ENCODE results near the gene BEGAIN.

The BEGAIN gene

DNA sequence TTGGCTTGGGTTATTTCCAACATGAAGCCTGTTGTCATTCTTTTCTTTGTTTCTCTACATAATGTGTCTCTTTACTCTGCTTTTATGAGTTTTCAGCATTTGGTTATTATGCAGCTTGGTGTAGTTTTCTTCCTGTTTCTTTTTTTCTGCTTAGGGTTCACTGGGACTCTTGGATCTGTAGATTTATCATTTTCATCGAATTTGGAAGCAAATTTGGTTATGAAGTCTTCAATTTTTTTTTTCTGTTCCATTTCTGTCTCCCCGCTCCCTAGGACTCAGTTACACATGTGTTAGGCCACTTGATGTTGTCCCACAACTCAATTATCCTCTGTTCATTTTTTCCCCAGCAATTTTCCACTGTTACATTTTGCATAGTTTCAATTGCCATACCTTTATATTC, 13.8 kb upstream of the BEGAIN start:
- DNase-seq (ENCODE audit: low spot score) = no peak

DNA sequence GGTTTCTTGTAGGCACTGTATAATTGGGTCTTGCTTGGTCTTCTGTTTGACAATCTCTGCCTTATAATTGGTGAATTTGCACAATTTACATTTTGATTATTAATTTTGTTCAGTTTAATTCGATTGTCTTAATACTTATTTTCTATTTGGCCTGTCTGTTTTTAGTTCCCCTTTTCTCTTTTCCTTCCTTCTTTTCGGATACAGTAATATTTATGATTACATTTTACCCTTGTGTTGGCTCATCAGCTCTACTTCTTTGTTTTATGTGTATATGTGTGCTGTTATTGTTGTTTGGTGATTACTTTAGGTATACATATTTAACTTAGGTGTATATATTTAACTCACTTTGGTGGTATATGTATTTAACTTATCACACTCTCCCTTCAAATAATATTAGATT, 12.8 kb upstream of the BEGAIN start:
- no peak for DNase-seq (ENCODE audit: low spot score)

DNA sequence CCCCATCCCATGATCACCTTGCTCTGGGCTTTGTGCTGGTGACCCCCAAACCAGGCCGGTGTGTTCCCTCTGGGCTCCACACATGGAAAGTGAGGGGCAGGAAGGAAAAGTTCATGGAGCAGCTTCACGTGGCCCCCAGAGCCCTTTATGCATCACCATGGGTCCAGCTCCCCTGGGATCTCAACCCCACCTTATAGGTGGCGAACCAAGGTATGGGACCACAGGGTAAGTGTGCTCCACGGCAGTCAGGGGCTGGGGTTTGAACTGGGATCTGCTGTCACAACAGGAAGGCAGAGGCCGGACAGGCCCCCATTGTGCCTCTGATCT, 7.4 kb upstream of the BEGAIN start:
- no peak for DNase-seq (ENCODE audit: low spot score)

DNA sequence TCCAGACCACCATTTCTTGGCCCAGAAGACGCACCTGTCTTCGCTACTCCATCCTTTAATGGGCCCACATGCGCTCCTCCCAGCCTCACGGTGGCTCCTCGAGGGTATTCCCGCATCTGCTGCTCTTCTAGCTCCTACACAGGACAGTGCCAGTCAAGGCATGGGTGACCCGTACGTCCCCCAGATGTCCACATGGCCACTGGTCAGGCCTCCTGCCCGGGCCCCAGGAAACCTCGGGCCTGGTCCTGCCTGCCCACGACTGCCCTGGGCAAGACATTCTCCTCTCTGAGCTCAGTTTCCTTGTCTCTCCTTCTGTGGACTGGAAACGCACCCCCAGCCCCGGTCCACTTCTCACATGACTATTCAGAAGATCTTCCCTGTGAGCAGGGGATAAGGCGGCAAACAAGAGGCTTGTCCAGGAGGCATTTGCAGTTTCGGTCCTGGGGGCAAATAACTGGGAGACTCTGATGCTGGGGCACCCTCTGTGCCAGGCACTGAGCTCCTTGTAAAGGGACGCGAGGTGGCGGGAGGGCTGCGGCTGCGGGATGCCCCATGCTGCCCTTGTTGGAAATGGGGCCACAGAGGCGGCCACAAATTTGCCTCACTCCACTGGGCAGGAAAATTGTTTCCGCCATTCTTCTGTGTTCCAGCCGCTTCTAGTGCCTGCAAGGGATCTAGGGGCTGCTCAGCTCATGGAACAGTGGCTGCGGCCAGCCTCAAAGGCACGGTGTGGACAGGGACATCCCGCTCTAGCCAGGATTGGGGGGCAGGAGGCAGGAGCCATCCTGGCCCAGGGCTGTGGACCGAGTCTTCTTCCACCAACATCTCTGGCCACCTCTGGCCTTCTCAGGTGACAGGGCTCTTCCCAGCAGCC, 6.8 kb upstream of the BEGAIN start:
- DNase-seq (ENCODE audit: low spot score) = no peak

DNA sequence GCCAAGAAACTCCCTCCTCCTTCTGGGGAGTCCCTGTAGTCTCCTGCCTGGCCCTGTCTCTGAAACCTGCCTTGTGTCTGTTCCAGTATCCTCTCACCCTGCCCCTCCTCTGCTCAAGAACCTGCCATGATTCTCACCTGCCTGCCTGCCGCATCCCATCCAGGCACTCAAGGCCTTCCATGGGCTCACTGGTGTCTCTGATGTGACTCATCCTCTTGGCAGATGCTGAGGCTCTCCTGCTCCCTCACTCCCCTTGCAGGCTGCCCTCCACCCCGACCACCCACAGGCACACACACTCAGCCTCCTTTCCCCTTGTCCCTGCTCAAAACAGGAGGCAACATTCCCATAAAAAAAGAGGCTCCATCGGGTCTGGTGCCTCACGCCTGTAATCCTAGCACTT, 5.8 kb upstream of the BEGAIN start:
- no peak for DNase-seq (ENCODE audit: low spot score)

DNA sequence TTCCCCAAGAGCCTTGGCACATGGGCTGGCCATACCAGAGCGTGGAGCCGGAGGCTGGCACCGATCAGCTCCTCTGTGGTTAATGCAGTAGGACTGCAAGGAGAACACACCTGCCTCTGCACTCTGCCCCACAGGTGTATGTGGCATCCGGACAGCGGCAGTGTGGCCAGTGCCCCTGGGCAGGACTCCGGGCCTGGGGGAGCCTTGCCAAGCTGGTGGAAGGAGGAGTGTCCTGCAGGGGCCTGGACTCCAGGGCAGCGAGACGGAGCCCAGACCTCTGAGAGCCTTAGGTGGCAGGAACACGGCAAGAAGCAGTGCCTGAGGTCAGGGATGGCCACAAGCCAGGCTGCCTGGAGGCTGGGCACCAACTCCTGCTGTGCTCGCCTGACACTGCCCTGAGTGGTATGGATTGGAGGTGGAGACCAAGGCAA, 5.3 kb upstream of the BEGAIN start:
- DNase-seq (ENCODE audit: low spot score) = no peak

DNA sequence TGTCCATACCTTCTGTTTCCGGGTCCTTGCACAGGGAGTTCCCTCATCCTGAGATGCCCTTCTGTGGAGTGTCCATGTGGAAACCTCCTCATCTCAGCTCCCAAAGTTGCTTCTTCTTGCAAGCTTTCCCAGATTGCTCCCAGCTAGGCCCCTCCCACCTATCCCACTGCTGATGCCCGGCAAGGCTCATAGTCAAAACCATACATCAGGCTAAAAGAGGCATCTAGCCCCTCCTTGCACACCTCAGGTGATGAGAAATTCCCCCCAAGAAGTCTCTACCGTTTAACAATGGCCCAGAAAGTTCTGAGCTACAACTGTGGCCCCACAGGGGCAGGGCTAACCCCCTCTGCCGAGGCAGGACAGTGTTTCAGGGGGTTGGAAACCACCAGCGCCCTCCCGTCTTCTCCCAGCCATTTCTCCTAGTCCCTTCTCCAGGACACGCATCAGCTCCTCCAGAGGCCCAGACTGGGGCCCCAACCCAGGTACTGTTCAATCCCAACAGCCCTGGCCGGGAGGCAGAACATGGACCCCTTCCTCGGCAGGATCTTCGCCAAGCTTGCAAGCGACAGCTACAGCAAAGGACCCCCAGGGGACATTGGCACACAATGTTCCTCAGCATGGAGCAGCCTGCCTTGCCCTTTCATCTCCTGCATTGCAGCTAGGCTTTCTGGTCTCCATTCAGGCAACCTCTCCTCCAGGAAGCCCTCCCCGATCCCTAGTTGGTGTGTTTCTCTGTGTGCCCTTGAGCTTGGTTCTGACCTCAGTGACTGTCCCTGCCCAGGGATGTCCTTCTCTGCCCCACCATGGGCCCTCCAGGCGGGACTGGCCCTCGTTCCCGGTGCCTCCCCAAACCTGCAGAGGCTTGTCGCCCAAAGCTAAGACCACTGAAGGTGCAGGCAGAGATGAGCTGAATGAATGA, 4.5 kb upstream of the BEGAIN start:
- no peak for DNase-seq (ENCODE audit: low spot score)

DNA sequence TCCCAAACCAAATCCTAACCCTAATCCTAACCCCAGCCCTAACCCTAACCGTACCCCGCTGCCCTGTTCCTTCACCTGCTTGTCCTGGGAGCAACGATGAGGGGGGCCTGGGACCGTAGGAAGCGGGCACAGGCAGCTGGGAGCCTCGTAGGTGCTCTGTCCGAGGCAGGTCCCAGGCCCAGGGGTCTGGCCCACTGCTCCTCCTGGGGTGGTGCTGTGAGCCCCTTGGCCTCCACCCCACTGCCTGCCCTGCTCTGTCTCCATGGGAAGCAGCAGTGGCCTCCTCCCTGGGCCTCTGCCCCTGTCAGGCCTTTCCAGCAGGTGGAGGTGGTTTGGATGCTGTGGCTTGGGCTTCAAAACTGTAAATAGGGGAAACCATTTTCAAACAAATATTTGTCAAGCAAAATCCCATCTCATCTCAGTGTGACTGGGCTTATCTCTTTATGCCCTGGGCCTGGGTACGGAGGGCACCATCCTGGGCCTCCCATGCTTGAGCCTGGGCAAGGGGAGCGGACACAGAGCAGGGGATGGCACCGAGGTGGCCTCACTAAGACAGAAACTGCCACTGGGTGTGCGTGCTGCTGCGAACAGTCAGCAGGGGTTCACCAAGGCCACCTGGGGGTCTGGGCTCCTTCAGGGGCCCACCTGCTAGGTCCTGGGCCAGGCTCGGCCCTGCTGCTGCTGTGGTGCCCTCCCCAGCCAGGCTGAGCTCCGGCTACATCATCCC, 3.7 kb upstream of the BEGAIN start:
- DNase-seq (ENCODE audit: low spot score) = no peak

DNA sequence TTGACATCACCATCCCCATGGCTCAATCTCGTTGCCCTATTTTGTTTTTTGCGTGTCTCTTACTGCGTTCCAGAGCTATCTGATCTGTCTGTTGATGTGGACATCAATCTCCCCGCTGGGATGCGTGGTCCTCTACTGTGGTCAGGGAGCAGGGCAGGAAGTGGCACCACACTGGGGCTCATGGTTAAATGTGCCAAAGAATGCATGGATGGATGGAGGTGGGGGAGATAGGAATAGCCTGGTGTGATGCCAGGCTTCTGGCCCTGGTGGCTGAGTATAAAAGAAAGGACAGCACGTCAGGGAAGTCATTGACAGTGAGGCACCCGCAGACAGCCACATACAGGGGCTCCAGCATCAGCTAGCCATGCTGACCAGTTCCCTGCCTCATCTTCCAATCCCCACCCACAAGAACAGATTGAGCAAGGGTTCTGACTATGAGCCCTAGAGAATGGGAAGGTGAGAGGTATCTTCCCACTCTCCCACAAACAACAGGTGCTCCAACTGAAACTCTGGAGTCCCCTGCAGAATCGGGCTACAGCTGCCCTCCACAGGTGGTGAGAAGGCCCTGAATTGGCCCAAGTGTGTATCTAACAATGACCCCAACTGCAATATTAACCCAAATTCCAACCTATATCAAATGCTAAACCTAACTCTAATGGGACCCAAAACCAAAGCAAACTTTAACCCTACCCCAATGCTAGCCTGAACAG, 2.7 kb upstream of the BEGAIN start:
- no peak for DNase-seq (ENCODE audit: low spot score)

DNA sequence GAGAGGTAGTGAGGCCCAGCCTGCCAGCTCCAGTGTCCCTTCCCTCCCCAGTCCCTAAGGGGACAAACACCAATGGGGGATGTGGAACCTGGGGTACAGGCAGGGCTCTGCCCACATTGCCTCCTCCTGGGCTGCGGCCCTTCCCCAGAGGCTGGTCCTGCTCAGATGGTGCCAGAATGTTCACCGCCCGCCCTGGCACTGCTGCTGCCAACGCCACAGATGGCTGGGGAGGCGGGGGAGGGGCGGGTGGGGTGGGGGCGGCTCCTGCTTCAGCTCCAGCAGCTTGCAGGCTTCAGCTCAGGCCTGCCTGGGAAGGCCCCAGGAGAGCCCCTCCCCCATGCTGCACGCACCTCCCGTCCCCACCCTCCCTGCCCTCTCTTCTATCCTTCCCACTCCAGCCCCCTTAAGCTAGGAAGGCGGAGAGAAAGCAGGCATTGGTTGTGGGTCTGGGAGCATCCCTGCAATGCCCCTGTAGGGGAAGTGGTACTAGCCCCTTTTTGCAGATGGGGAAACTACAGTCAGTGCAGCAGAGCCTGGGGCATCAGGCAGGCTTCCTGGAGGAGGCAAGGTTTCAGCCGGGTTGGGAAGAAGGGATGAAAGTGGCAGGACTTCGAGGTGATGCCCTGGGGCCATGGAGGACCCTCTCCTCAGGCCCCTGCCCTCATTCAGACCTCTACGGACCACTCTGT, 2.0 kb upstream of the BEGAIN start:
- no peak for DNase-seq (ENCODE audit: low spot score)

DNA sequence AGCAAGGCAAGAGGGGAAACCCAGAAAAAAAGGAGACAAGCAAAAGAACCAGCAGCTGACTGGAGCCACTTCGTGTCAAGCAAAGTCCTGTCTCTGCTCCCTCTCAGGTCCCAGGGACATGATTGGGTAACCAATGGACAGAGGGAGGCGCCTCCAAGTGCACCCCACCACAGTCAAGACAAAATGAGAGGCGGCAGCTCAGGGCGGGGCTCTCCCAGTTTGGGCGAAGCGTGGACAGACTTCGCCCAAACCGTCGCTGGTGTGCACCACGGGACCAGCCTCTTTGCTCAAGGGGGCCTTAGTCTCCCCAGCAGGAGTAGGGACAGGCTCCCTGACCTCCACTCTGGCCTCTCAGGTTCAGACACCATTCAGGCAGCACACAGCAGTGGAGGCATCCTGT, 1.5 kb upstream of the BEGAIN start:
- no peak for DNase-seq (ENCODE audit: low spot score)

DNA sequence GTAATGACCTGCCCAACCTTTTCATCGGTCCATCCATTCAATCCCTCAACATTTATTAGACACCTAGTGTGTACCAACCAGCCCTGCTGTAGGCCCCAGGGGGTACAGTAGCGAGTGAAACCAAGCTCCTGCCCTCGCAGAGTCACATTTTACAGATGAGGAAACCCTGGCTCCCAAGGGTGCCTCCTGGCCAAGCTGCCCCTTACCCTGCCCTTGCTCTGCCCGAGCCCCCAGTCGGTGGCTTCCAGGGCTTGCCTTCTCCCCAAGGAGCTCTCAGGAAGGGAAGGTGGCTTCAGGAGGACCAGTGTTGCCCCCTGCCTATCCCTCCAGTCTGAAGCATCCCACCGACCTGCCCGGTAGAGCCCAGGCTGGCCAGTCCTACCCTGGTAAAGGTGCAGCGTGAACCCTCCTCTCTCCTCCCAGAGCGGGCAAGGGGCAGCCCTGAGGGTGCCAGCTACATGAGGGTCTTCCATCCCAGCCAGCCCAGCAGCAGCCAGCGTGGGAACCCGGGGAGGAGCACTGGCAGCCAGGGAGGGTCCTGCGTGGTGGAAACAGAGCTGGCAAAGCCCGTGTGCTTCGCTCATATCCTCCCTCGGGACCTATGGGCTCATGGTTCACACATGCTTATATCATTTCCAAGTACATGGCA, 670 bp upstream of the BEGAIN start:
- DNase-seq (ENCODE audit: low spot score) = no peak

DNA sequence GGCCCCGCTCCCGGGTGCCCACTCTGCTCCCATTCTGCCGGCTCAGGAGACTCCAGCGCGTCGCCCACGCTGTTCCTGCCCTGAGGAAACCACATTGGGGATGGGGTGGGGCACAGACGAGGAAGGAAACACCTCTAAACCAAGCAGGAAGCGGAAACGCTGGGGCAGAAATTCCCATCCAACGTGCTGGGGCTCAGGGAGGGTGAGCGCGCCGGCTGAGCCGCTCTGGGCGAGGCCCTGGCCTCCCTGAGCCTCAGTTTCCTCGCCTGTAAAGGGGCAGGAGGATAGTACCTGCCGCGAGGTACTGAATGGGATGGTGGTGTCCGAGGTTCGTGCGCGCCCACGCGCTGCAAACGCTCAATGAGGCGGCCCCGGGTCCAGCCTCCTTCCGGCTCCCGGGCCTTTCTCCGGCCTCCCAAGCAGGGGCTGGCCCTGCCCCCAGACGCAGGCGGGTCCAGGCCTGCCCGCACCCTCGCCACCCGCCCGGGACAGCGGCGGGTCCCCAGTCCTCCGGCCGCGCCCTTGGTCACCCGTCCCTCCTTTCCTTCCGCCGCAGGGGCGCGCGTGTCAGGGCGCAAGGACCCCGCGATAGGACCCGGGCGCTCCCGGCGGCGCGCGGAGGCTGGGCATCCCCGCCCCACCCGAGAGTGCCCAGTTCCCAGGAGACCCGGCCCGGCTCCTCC, 673 bp downstream of the BEGAIN start:
- DNase-seq (ENCODE audit: low spot score) = peak; percentile 56

DNA sequence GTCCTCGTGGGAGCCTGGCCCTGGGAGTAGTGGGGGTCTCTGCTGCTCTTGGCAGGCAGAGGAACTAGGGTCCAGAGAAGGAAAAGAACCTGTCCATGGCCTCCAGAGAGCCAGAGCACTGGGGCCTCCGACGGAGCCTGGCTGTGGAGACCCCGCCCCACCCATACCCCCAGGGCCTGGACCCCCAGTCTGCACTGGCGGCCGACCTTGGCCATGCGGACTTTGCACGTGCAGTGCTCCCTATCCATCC, 1.1 kb downstream of the BEGAIN start:
- no peak for DNase-seq (ENCODE audit: low spot score)

DNA sequence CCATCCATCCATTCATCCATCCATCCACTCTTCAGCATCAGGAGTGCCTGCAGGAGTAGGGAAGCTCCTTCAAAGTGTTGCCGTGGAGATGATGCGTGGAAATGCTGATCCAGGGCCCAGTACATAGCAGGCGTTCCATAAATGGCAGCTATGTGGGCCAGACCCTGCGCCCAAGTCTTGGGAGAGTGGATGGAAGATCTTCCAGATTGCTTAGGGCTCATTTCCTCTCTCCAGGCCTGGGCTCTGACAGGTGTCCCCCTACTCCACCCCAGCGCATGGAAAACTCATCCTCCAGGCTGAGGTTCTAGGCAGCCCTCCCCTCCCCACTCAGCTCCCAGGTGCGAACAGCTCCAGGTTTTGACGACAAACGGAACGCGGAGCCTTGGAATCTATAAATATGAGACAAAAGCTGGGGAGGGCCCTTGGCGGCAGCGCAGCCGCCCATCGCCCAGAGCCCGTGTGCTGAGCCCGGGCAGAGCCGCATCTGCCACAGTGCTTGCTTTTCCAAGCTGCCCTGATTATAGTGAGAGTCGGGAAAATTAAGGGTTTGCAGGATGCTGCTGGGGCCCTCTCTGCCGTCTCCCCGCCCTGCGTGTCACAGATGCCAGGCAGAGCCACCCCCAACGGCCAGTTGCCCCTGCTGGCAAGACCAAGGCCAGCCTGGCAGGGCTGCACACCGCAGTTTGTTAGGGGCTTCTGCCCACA, 1.6 kb downstream of the BEGAIN start:
- DNase-seq (ENCODE audit: low spot score) = no peak

DNA sequence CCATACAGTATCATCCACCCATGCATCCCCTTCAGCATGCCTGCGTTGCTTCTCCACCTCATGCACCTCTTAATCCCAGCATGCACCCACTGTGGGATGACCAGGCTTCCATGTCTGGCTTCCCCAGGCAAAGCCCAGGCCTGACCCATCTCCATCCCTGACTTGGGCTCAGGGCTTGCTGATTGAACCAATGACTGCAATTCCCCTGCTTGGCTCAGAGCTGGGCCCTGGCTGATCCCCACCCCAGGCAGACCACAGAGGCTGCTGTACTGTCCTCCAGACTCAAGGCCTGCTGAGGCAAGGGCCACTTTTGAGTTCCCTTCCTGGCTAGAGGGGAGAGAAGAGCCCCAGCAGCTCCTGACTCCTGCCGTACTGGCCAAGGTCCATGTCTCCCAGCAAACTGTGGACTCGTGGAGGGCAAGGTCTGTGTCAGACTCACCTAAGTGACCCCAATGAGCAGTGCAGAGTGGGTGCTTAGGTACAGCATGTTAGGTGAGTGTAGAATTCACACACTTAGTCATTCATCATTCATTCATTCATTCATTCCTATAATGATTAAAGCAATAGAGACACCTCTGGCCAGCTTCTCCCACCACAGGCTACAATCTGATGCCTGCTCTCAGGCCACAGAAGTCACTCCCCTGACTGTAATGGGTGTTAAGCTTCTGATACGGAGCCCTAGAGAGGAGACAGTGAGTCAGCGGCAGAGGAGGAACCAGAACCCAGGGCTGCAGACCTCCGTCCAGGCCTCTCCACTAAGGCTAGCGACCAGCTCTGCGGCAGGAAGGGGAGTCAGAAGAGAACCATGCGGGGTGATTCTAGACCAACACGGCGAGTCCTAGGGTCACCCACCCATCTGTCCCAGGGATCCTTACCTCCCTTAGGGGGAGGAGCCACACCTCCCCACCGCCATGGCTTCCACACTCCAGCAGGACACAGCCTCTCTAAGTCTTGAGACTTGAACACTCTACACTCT, 2.9 kb downstream of the BEGAIN start:
- no peak for DNase-seq (ENCODE audit: low spot score)

DNA sequence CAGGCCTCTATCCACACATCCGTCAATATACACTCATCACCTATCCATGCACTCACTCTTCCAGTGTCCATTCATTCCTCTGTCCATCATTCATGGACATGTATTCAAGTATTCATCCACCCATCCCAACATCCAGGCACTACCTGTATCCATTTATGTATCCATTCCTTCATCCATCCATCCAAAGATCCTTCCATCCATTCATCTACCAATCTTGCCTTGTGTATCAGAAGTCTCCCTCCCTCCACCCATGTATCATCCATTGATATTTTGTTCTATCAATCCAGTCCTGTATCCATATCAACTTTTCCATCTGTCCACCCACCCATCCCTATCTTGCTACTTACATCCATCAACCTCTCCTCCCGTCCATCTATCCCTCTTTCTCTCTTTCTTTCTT, 4.0 kb downstream of the BEGAIN start:
- no peak for DNase-seq (ENCODE audit: low spot score)

DNA sequence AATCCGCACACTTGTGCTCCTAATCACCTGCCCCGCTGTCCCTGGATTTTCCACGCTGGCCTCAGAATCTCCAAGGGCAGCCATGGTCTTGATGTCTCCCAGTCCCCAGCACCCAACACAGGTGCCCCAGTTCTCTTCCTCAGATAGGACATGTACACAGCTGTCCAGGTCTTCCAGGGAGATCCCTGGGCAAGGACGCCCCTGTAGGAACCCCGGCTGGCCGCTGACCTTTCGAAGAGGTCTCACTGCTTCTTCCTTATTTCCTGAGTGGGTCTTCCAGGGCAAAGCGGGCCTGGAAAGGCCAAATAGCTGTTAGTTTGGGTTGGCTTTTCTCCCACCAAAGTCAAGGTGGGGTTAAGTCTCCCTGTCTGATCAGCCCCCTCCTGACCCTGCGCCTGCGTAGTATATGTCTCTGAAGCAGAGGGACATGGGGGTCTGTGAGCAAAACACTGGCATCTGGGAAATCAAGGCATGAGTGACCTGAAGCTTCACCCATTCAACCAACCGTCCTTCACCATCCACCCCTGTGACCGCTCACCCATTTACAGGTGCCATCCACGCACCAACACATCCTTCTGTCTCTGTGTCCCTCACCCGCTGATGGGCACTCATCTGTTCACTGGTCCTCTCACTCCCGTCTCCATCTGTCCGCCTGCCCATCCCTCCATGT, 4.6 kb downstream of the BEGAIN start:
- DNase-seq (ENCODE audit: low spot score) = no peak

All from Ammon's horn (tissue), 1 donor.